ENCODE data around the gene RAET1E.
"Not testable (repeated sequence)": the region's sequence is repeated elsewhere in the genome, so short reads cannot be mapped to it uniquely, and the experiment has no call there.

RAET1E gene

DNA sequence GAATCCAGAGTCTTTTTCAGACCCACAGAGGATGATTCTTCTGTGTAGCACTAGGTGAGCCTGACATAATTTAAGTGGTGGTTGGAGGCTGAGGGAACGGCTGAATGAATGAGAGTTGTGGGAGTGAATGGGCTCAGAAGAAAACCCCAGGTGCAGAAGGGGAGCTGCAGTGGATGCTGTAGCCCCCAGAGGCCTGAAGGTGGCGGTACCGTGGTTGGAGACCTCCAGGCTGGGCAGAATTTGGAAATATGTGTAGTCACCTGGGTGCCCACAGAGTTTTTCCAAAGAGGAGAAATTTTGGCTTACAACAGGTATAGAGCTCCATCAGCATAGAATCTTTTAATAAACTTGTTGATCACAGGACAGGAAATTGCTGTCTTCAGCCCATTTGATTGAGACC lies 31.5 kb upstream of the RAET1E start:
- no peak for DNase-seq
- no peaks in the 10 kb centered on the region for H3K36me3 ChIP-seq
- no peaks in the 10 kb centered on the region for H3K9me3 ChIP-seq
- peaks cover 57% of the 10 kb centered on the region for H3K27me3 ChIP-seq
- no peak overlapping the region for H3K4me3 ChIP-seq (ENCODE audit: low read depth, low read length)
- TF ChIP-seq, protein P1, sequence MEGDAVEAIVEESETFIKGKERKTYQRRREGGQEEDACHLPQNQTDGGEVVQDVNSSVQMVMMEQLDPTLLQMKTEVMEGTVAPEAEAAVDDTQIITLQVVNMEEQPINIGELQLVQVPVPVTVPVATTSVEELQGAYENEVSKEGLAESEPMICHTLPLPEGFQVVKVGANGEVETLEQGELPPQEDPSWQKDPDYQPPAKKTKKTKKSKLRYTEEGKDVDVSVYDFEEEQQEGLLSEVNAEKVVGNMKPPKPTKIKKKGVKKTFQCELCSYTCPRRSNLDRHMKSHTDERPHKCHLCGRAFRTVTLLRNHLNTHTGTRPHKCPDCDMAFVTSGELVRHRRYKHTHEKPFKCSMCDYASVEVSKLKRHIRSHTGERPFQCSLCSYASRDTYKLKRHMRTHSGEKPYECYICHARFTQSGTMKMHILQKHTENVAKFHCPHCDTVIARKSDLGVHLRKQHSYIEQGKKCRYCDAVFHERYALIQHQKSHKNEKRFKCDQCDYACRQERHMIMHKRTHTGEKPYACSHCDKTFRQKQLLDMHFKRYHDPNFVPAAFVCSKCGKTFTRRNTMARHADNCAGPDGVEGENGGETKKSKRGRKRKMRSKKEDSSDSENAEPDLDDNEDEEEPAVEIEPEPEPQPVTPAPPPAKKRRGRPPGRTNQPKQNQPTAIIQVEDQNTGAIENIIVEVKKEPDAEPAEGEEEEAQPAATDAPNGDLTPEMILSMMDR (IDR thresholded peaks at IDR 0.05; ENCODE audit: low read depth, low read length), result peak; percentile 68
- no peaks in the 10 kb centered on the region for H3K4me1 ChIP-seq

DNA sequence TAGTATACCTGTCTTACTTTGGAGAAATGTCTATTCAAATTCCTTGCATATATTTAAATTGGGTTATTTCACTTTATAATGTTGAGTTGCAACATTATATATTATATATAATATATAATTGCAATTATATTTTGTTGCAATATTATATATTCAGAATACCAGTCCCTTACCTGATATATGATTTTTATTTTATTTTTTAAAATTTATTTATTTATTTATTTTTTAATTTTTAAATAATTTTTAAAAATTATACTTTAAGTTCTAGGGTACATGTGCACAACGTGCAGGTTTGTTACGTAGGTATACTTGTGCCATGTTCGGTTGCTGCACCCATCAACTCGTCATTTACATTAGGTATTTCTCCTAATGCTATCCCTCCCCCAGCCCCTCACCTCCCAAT lies 29.1 kb upstream of the RAET1E start:
- H3K36me3 ChIP-seq; DNase-seq; H3K4me1 ChIP-seq; H3K9me3 ChIP-seq; H3K4me3 ChIP-seq (ENCODE audit: low read depth, low read length): not testable (repeated sequence)
- H3K27me3 ChIP-seq, result peaks cover 42% of the 10 kb centered on the region

GRCh38 chr6:149925974-149926777 lies 28.3 kb upstream of the RAET1E start:
- TF ChIP-seq, protein P1 (IDR thresholded peaks at IDR 0.05; ENCODE audit: low read depth, low read length), result peak; percentile 88
- Histone ChIP-seq H3K36me3 (no peaks in the 10 kb centered on the region), H3K4me3 (ENCODE audit: low read depth, low read length) (peak overlapping the region; percentile 66), H3K4me1 (no peaks in the 10 kb centered on the region), H3K27me3 (peaks cover 34% of the 10 kb centered on the region), H3K9me3 (no peaks in the 10 kb centered on the region)
- peak; percentile 89 for DNase-seq

DNA sequence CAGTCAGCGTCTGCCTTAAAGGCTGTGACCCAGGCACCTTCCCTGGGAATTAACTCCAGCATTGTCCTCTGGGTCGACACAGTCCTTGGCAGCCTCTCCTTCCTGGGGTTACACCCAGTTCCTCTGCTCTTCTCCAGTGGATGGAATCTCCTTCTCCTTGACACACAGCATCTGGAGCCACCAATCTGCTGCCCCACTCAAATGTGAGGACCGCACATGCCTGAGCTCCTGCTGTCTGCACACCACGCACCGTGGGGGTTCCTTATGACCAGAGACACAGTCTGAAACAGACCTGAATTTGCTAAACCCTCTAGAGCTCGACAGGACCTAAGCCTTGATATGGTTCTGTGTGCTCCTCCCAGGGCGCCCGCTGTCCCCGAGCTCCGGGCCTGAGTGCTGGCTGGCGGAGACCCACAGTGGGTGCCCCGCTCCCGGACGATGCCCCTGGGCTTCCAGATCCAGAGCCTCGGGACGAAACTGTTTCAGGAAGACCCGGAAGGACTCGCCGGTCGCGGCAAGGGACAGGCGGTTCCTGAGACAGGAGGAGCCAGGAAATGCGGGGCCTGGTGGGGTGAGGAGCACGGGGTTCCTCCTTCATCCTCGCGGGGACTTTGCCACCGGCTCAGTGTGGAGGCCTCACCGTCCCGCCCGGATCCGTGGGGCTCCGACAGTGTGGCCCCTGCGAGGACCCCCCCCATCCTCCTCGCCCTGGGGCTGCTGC lies 27.5 kb upstream of the RAET1E start:
- H3K9me3 ChIP-seq, result no peaks in the 10 kb centered on the region
- H3K27me3 ChIP-seq, result peaks cover 26% of the 10 kb centered on the region
- H3K4me1 ChIP-seq, result no peaks in the 10 kb centered on the region
- peak overlapping the region; percentile 66 for H3K4me3 ChIP-seq (ENCODE audit: low read depth, low read length)
- H3K36me3 ChIP-seq, result no peaks in the 10 kb centered on the region
- no peak for DNase-seq
- TF ChIP-seq, protein P1 (IDR thresholded peaks at IDR 0.05; ENCODE audit: low read depth, low read length), result no peak

- DNase-seq, result no peak
- Histone ChIP-seq H3K4me1 (no peaks in the 10 kb centered on the region), H3K27me3 (peaks cover 21% of the 10 kb centered on the region)
These were observed 27.0 kb upstream of the RAET1E start for GRCh38 chr6:149924933-149925252.

DNA sequence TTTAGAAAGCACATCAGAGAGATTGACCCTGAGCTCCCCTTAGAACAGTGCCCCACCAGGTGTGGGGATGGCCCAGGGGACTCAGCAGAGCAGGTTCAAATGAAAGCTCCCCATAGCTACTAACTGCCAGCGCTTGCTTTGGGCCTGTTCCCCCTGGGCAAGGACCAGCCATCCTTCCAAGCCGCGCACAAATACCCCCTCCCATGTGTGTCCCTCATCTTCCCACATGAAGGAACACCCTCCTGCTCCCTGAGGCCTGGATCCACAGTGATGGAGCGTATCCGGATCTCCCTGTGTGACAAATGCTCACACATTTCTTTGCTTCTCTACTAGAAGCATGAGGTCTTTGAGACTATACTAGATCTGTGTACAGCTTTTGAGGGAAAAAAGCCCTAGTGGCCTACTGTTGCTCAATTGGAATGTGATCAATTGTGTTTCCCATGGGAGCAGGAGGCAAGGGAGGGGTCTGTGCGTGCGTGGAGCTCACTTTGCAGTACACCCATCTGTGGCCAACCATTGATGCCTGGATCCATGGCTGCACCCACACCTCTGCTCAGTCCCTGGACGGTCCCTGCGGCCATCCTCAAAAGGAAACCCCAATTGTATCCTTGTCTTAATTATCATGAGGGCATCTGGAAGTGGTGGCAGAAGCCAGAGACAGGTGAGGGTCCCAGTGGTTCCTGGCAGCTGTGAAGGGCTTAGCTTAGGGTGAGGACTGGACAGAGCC lies 26.5 kb upstream of the RAET1E start:
- TF ChIP-seq, protein P1 (IDR thresholded peaks at IDR 0.05; ENCODE audit: low read depth, low read length), result no peak
- Histone ChIP-seq H3K9me3 (no peaks in the 10 kb centered on the region), H3K4me3 (ENCODE audit: low read depth, low read length) (no peak overlapping the region), H3K36me3 (no peaks in the 10 kb centered on the region), H3K4me1 (no peaks in the 10 kb centered on the region), H3K27me3 (peaks cover 16% of the 10 kb centered on the region)
- no peak for DNase-seq

More at GRCh38 chr6:149924933-149925252, 27.0 kb upstream of the RAET1E start:
- Histone ChIP-seq H3K36me3 (no peaks in the 10 kb centered on the region), H3K9me3 (no peaks in the 10 kb centered on the region), H3K4me3 (ENCODE audit: low read depth, low read length) (no peak overlapping the region)
- TF ChIP-seq, protein P1 (IDR thresholded peaks at IDR 0.05; ENCODE audit: low read depth, low read length), result no peak
